ENCODE measurements around the gene ZNF438. TPM values are rescaled to one million over a fixed set of nuclear protein-coding genes. Genes with fewer than 3 reads are reported as not detected.
"Not testable (repeated sequence)": the region's sequence is repeated elsewhere in the genome, so short reads cannot be mapped to it uniquely, and the experiment has no call there.

ZNF438 gene
- total RNA-seq, 2 experiments from 2014 or later = 3.7 TPM

- H3K36me3 Mint-ChIP-seq = peaks cover 16% of the 10 kb centered on the region
- ChIA-PET POLR2A (no interaction called here), CTCF (interaction anchor here (1.5 kb wide), 1 partner anchor 9 kb away, joined by 4 read pairs; no protein-coding TSS in a partner anchor)
- H3K27ac Mint-ChIP-seq = no peak overlapping the region
- no peak overlapping the region for H3K4me3 Mint-ChIP-seq
- H3K27me3 Mint-ChIP-seq = no peaks in the 10 kb centered on the region
- H3K9me3 Mint-ChIP-seq = peaks cover 6% of the 10 kb centered on the region
- intact Hi-C loops (cut with micrococcal nuclease) = no loop called here
- peaks cover 9% of the 10 kb centered on the region for H3K4me1 Mint-ChIP-seq (ENCODE audit: low read depth)
- no peak for DNase-seq
These were observed 41.3 kb downstream of the ZNF438 start for GRCh38 chr10:30990351-30990750.

- Mint-ChIP-seq H3K27ac (no peak overlapping the region), H3K27me3 (no peaks in the 10 kb centered on the region), H3K4me3 (no peak overlapping the region), H3K36me3 (peaks cover 7% of the 10 kb centered on the region), H3K4me1 (ENCODE audit: low read depth) (peaks cover 13% of the 10 kb centered on the region), H3K9me3 (no peaks in the 10 kb centered on the region)
- CTCF ChIA-PET = interaction anchor here (0.6 to 1.5 kb wide), 2 partner anchors 10 to 106 kb away, joined by 3 to 4 read pairs; no protein-coding TSS in a partner anchor
- DNase-seq = no peak
- POLR2A ChIA-PET = no interaction called here
- intact Hi-C loops (cut with micrococcal nuclease) = loop anchor here (5.0 kb wide), 3 partner anchors 113 to 358 kb away; no protein-coding TSS in a partner anchor
These were observed 42.7 kb downstream of the ZNF438 start for GRCh38 chr10:30988831-30989435.

GRCh38 chr10:30987463-30987862, 44.2 kb downstream of the ZNF438 start:
- no peaks in the 10 kb centered on the region for H3K27me3 Mint-ChIP-seq
- H3K4me3 Mint-ChIP-seq = no peak overlapping the region
- peaks cover 5% of the 10 kb centered on the region for H3K9me3 Mint-ChIP-seq
- no peak for DNase-seq
- peaks cover 19% of the 10 kb centered on the region for H3K4me1 Mint-ChIP-seq (ENCODE audit: low read depth)
- H3K36me3 Mint-ChIP-seq = peaks cover 6% of the 10 kb centered on the region
- H3K27ac Mint-ChIP-seq = no peak overlapping the region
- ChIA-PET CTCF (interaction anchor here (1.2 kb wide), 1 partner anchor 11 kb away, joined by 3 read pairs; no protein-coding TSS in a partner anchor), POLR2A (interaction anchor here (0.7 kb wide), 1 partner anchor 306 kb away, joined by 5 read pairs; no protein-coding TSS in a partner anchor)
- intact Hi-C loops (cut with micrococcal nuclease) = loop anchor here (5.0 kb wide), 3 partner anchors 115 to 360 kb away; no protein-coding TSS in a partner anchor

- peak overlapping the region; percentile 76 for H3K27ac Mint-ChIP-seq
- no peaks in the 10 kb centered on the region for H3K27me3 Mint-ChIP-seq
- peaks cover 6% of the 10 kb centered on the region for H3K36me3 Mint-ChIP-seq
- no peak for DNase-seq
- H3K4me1 Mint-ChIP-seq (ENCODE audit: low read depth) = peaks cover 15% of the 10 kb centered on the region
- intact Hi-C loops (cut with micrococcal nuclease) = loop anchor here (1.0 to 5.0 kb wide), 6 partner anchors 12 to 361 kb away; no protein-coding TSS in a partner anchor
- H3K4me3 Mint-ChIP-seq = no peak overlapping the region
- ChIA-PET POLR2A (interaction anchor here (2.1 kb wide), 1 partner anchor 11 kb away, joined by 10 read pairs; no protein-coding TSS in a partner anchor), CTCF (interaction anchor here (1.0 to 1.2 kb wide), 4 partner anchors 11 to 505 kb away, joined by 3 to 4 read pairs (median 4); partner anchors contain the start of gene ZNF438)
- H3K9me3 Mint-ChIP-seq = peaks cover 5% of the 10 kb centered on the region
These were observed 45.6 kb downstream of the ZNF438 start for GRCh38 chr10:30986053-30986555.

GRCh38 chr10:30985512-30985911, 46.2 kb downstream of the ZNF438 start:
- Mint-ChIP-seq H3K36me3 (peaks cover 10% of the 10 kb centered on the region), H3K4me1 (ENCODE audit: low read depth) (peaks cover 15% of the 10 kb centered on the region), H3K27me3 (no peaks in the 10 kb centered on the region), H3K9me3 (peaks cover 5% of the 10 kb centered on the region), H3K27ac (peak overlapping the region; percentile 81), H3K4me3 (no peak overlapping the region)
- intact Hi-C loops (cut with micrococcal nuclease) = loop anchor here (5.0 kb wide), 3 partner anchors 117 to 362 kb away; no protein-coding TSS in a partner anchor
- DNase-seq = no peak
- CTCF ChIA-PET = interaction anchor here (0.6 to 1.1 kb wide), 4 partner anchors 12 to 506 kb away, joined by 3 to 4 read pairs (median 4); partner anchors contain the start of gene ZNF438
- POLR2A ChIA-PET = interaction anchor here (0.7 to 2.1 kb wide), 3 partner anchors 12 to 46 kb away, joined by 3 to 10 read pairs (median 3); partner anchors contain the start of gene ZNF438

GRCh38 chr10:30984563-30985328, 46.9 kb downstream of the ZNF438 start:
- intact Hi-C loops (cut with micrococcal nuclease) = loop anchor here (5.0 kb wide), 3 partner anchors 118 to 363 kb away; no protein-coding TSS in a partner anchor
- Mint-ChIP-seq H3K9me3 (peaks cover 5% of the 10 kb centered on the region), H3K27ac (peak overlapping the region; percentile 81), H3K27me3 (no peaks in the 10 kb centered on the region), H3K4me3 (no peak overlapping the region), H3K4me1 (ENCODE audit: low read depth) (peaks cover 15% of the 10 kb centered on the region), H3K36me3 (peaks cover 10% of the 10 kb centered on the region)
- no peak for DNase-seq
- POLR2A ChIA-PET = interaction anchor here (0.7 to 2.1 kb wide), 3 partner anchors 13 to 47 kb away, joined by 3 to 10 read pairs (median 3); partner anchors contain the start of gene ZNF438
- CTCF ChIA-PET = interaction anchor here (0.6 to 1.1 kb wide), 3 partner anchors 12 to 506 kb away, joined by 3 to 4 read pairs (median 3); no protein-coding TSS in a partner anchor

GRCh38 chr10:30983209-30983608, 48.5 kb downstream of the ZNF438 start:
- CTCF ChIA-PET = not testable (repeated sequence)
- peaks cover 16% of the 10 kb centered on the region for H3K36me3 Mint-ChIP-seq

GRCh38 chr10:30980951-30981616, 50.6 kb downstream of the ZNF438 start:
- H3K4me3 Mint-ChIP-seq = no peak overlapping the region

More at GRCh38 chr10:30983209-30983608, 48.5 kb downstream of the ZNF438 start:
- H3K27me3 Mint-ChIP-seq; POLR2A ChIA-PET; H3K4me3 Mint-ChIP-seq; intact Hi-C loops (cut with micrococcal nuclease); H3K27ac Mint-ChIP-seq; DNase-seq: not testable (repeated sequence)
- Mint-ChIP-seq H3K9me3 (peaks cover 14% of the 10 kb centered on the region), H3K4me1 (ENCODE audit: low read depth) (peaks cover 15% of the 10 kb centered on the region)

GRCh38 chr10:30979956-30980355, 51.7 kb downstream of the ZNF438 start:
- peaks cover 16% of the 10 kb centered on the region for H3K36me3 Mint-ChIP-seq
- H3K9me3 Mint-ChIP-seq = peaks cover 14% of the 10 kb centered on the region
- intact Hi-C loops (cut with micrococcal nuclease) = no loop called here
- DNase-seq = no peak
- H3K27ac Mint-ChIP-seq = no peak overlapping the region
- H3K4me3 Mint-ChIP-seq = no peak overlapping the region
- POLR2A ChIA-PET = no interaction called here
- no peaks in the 10 kb centered on the region for H3K27me3 Mint-ChIP-seq
- CTCF ChIA-PET = no interaction called here
- H3K4me1 Mint-ChIP-seq (ENCODE audit: low read depth) = peaks cover 7% of the 10 kb centered on the region

More at GRCh38 chr10:30980951-30981616, 50.6 kb downstream of the ZNF438 start:
- DNase-seq = no peak
- Mint-ChIP-seq H3K27ac (no peak overlapping the region), H3K4me1 (ENCODE audit: low read depth) (peaks cover 11% of the 10 kb centered on the region), H3K36me3 (peaks cover 16% of the 10 kb centered on the region), H3K27me3 (no peaks in the 10 kb centered on the region), H3K9me3 (peaks cover 14% of the 10 kb centered on the region)
- ChIA-PET POLR2A (no interaction called here), CTCF (no interaction called here)
- intact Hi-C loops (cut with micrococcal nuclease) = no loop called here

GRCh38 chr10:30978843-30979242, 52.8 kb downstream of the ZNF438 start:
- no peak overlapping the region for H3K27ac Mint-ChIP-seq
- CTCF ChIA-PET = interaction anchor here (0.8 kb wide), 1 partner anchor 339 kb away, joined by 4 read pairs; no protein-coding TSS in a partner anchor
- intact Hi-C loops (cut with micrococcal nuclease) = no loop called here

GRCh38 chr10:30977385-30977784, 54.3 kb downstream of the ZNF438 start:
- H3K27me3 Mint-ChIP-seq = no peaks in the 10 kb centered on the region
- peaks cover 10% of the 10 kb centered on the region for H3K36me3 Mint-ChIP-seq
- H3K27ac Mint-ChIP-seq = no peak overlapping the region
- no peak for DNase-seq
- ChIA-PET POLR2A (no interaction called here), CTCF (interaction anchor here (0.7 kb wide), 1 partner anchor 550 kb away, joined by 4 read pairs; no protein-coding TSS in a partner anchor)
- H3K9me3 Mint-ChIP-seq = peaks cover 9% of the 10 kb centered on the region
- intact Hi-C loops (cut with micrococcal nuclease) = no loop called here
- H3K4me1 Mint-ChIP-seq (ENCODE audit: low read depth) = no peaks in the 10 kb centered on the region
- no peak overlapping the region for H3K4me3 Mint-ChIP-seq

More at GRCh38 chr10:30978843-30979242, 52.8 kb downstream of the ZNF438 start:
- POLR2A ChIA-PET = no interaction called here
- DNase-seq = no peak
- H3K4me1 Mint-ChIP-seq (ENCODE audit: low read depth) = peaks cover 6% of the 10 kb centered on the region
- no peak overlapping the region for H3K4me3 Mint-ChIP-seq
- H3K27me3 Mint-ChIP-seq = no peaks in the 10 kb centered on the region
- peaks cover 14% of the 10 kb centered on the region for H3K9me3 Mint-ChIP-seq
- H3K36me3 Mint-ChIP-seq = peaks cover 16% of the 10 kb centered on the region
